Stimulated activated naive B cell treated with anti-CD40 and anti-IgM and Interleukin-4, amounts not matched to agents 10 μg/mL and 1 μg/mL and 100 μg/mL, for 72 hours (primary cell): Measurements from ENCODE around the gene NKD1.

ENCODE experiments used
- ATAC-seq, 2 donors: fragments of 150-1000 bp; cut with Tn5 transposase; replicated peaks; 2 replicates each; pipeline ENCODE4 v1.10.0; 2021; ENCODE audit warnings: moderate library complexity in 1 of 2
- DNase-seq: peaks from one replicate; pipeline ENCODE4 v3.0.0; 2021
- H3K27ac Mint-ChIP-seq: one replicate; pipeline ENCODE4 v1.8.0; 2022; ENCODE audit warnings: mild to moderate bottlenecking, mixed read lengths
- H3K27me3 Mint-ChIP-seq, 2 donors: one replicate each; pipeline ENCODE4 v1.8.0; 2022; ENCODE audit warnings: mixed read lengths in 2 of 2
- H3K36me3 Mint-ChIP-seq, 2 donors: one replicate each; pipeline ENCODE4 v1.8.0; 2022; ENCODE audit warnings: mixed read lengths in 2 of 2, mild to moderate bottlenecking in 1 of 2
- H3K4me1 Mint-ChIP-seq, 2 donors: one replicate each; pipeline ENCODE4 v1.8.0; 2022; ENCODE audit warnings: mixed read lengths in 2 of 2, mild to moderate bottlenecking in 1 of 2
- H3K4me3 Mint-ChIP-seq, 2 donors: one replicate each; pipeline ENCODE4 v1.8.0; 2022; ENCODE audit warnings: mild to moderate bottlenecking in 2 of 2, mixed read lengths in 2 of 2, moderate library complexity in 1 of 2
- H3K9me3 Mint-ChIP-seq, 2 donors: one replicate each; pipeline ENCODE4 v1.8.0; 2022; ENCODE audit warnings: mixed read lengths in 2 of 2, mild to moderate bottlenecking in 1 of 2

The NKD1 gene

GRCh38 chr16:50681021-50681885 lies 133.1 kb downstream of the NKD1 start, which contains the start of gene SNX20:
Gene SNX20, minus strand, starts transcription at chr16:50681312. Its CDS starts 3,786 bp downstream, at chr16:50677526.
- peaks cover 57 to 67% of the 10 kb centered on the region in 2 donors for H3K4me1 Mint-ChIP-seq
- DNase-seq (peak; percentile 68), ATAC-seq (peak; percentile 74 to 78)
- H3K9me3 Mint-ChIP-seq, result no peaks in the 10 kb centered on the region
- H3K27me3 Mint-ChIP-seq, result no peaks in the 10 kb centered on the region
- peak within 1 kb of the TSS; percentile 95 for H3K27ac Mint-ChIP-seq
- H3K4me3 Mint-ChIP-seq, result peak within 1 kb of the TSS; percentile 85
- peaks cover 16 to 29% of the 10 kb centered on the region in 2 donors for H3K36me3 Mint-ChIP-seq

DNA sequence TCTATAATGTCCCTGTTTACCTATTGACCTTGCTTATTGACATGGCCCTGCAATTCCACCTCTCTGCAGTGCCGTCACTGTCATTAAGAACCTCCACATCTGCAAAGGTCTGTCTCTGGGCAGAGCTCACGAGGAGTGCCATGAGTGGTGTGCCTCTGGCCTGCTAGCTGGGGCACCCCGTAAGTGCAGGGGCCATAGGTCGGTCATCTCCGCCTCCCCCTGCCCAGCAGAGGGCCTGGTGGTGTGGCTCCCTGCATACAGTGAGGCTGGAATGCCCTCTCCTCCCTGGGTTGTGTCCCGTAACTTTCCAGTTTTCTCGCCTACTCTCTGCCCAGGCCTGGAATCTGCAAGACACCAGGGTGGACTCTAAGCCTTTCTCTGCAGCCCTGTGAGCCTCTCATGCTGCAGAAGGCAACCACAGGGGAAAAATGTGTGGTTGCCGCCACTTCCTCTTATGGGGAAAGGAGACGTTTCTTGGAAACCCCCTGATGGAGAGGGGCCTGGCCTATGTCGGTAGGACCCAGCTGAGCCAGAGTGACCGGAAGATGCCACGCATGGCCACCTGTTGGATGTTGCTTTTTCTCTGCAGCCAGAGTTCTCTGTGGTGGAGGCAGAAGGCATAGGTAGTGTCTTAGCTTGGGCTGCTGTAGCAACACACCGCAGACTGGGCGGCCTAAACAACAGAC lies 135.6 kb downstream of the NKD1 start:
- peak; percentile 80 for DNase-seq
- peak overlapping the region; percentile 99 for H3K27ac Mint-ChIP-seq
- H3K4me1 Mint-ChIP-seq, result peaks cover 56 to 61% of the 10 kb centered on the region in 2 donors
- H3K4me3 Mint-ChIP-seq, result peak overlapping the region; percentile 65 to 72
- peaks cover 3 to 6% of the 10 kb centered on the region in 2 donors for H3K36me3 Mint-ChIP-seq
- H3K27me3 Mint-ChIP-seq, result no peaks in the 10 kb centered on the region
- peak; percentile 78 to 81 for ATAC-seq
- H3K9me3 Mint-ChIP-seq, result no peaks in the 10 kb centered on the region

- no peaks in the 10 kb centered on the region for H3K9me3 Mint-ChIP-seq
- DNase-seq, result no peak
- peaks cover 0 to 4% of the 10 kb centered on the region in 2 donors for H3K36me3 Mint-ChIP-seq
- H3K4me3 Mint-ChIP-seq, result peak overlapping the region; percentile 1 to 46
- peak; percentile 39 to 48 for ATAC-seq
- H3K27me3 Mint-ChIP-seq, result no peaks in the 10 kb centered on the region
- peaks cover 50 to 53% of the 10 kb centered on the region in 2 donors for H3K4me1 Mint-ChIP-seq
- peak overlapping the region; percentile 99 for H3K27ac Mint-ChIP-seq
Observed at GRCh38 chr16:50684823-50685461, 136.7 kb downstream of the NKD1 start.

GRCh38 chr16:50685462-50686063 lies 137.4 kb downstream of the NKD1 start:
- Mint-ChIP-seq H3K4me1 (peaks cover 43 to 50% of the 10 kb centered on the region in 2 donors), H3K4me3 (no peak overlapping the region), H3K9me3 (no peaks in the 10 kb centered on the region), H3K27ac (peak overlapping the region; percentile 99), H3K36me3 (no peaks in the 10 kb centered on the region), H3K27me3 (no peaks in the 10 kb centered on the region)
- no peak for ATAC-seq
- no peak for DNase-seq

- Mint-ChIP-seq H3K27me3 (peaks cover 5 to 9% of the 10 kb centered on the region in 2 donors), H3K4me3 (no peak overlapping the region), H3K9me3 (no peaks in the 10 kb centered on the region), H3K27ac (no peak overlapping the region), H3K4me1 (peaks cover 38 to 53% of the 10 kb centered on the region in 2 donors), H3K36me3 (peaks cover 1 to 3% of the 10 kb centered on the region in 2 donors)
- ATAC-seq (no peak), DNase-seq (no peak)
Observed at GRCh38 chr16:50688083-50688482, 139.9 kb downstream of the NKD1 start.

DNA sequence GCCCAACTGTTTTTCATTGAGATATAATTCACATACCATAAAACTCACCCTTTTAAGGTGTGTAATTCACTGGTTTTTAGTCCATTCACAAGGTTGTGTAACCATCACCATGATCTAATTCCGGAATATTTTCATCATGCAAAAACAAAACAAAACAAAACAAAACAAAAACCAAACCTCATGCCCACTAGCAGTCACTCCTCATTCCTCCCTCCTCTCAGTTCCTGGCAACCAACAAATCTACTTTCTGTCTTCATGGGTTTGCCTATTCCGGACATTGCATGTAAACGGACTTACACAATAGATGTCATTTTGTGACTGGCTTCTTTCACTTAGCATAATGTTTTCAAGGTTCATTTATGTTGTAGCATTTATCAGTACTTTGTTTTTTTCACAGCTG lies 140.7 kb downstream of the NKD1 start:
- no peak for ATAC-seq
- Mint-ChIP-seq H3K27me3 (peaks cover 6 to 9% of the 10 kb centered on the region in 2 donors), H3K9me3 (no peaks in the 10 kb centered on the region), H3K4me1 (peaks cover 33 to 47% of the 10 kb centered on the region in 2 donors), H3K36me3 (peaks cover 1 to 3% of the 10 kb centered on the region in 2 donors), H3K27ac (peak overlapping the region; percentile 75), H3K4me3 (no peak overlapping the region)
- DNase-seq, result no peak

GRCh38 chr16:50690177-50690576 lies 142.0 kb downstream of the NKD1 start:
- Mint-ChIP-seq H3K4me3 (no peak overlapping the region), H3K9me3 (no peaks in the 10 kb centered on the region), H3K36me3 (peaks cover 6 to 7% of the 10 kb centered on the region in 2 donors), H3K27me3 (peaks cover 9 to 14% of the 10 kb centered on the region in 2 donors), H3K27ac (no peak overlapping the region), H3K4me1 (peaks cover 33 to 46% of the 10 kb centered on the region in 2 donors)
- DNase-seq (no peak), ATAC-seq (no peak)

DNA sequence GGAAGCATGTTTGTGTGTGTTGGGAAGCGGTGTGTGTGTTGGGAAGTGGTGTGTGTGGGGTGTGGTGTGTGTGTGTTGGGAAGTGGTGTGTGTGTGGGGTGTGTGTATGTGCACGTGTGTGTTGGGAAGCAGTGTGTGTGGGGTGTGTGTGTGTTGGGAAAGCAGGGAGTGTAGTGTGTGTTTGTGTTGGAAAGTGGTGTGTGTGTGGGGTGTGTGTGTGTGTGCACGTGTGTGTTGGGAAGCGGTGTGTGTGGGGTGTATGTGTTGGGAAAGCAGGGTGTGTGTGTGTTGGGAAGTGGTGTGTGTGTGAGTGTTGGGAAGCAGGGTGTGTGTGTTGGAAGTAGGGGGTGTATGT lies 144.4 kb downstream of the NKD1 start:
- no peak overlapping the region for H3K27ac Mint-ChIP-seq
- ATAC-seq, result no peak
- H3K4me1 Mint-ChIP-seq, result peaks cover 50% of the 10 kb centered on the region in 2 donors
- no peak for DNase-seq
- peaks cover 9 to 14% of the 10 kb centered on the region in 2 donors for H3K27me3 Mint-ChIP-seq
- peak overlapping the region; percentile 83 to 85 for H3K4me3 Mint-ChIP-seq
- peaks cover 7 to 9% of the 10 kb centered on the region in 2 donors for H3K36me3 Mint-ChIP-seq
- H3K9me3 Mint-ChIP-seq, result no peaks in the 10 kb centered on the region

- H3K36me3 Mint-ChIP-seq, result peaks cover 7 to 9% of the 10 kb centered on the region in 2 donors
- peak within 1 kb of the TSS; percentile 87 for H3K27ac Mint-ChIP-seq
- no peaks in the 10 kb centered on the region for H3K9me3 Mint-ChIP-seq
- peak; percentile 20 to 33 for ATAC-seq
- H3K27me3 Mint-ChIP-seq, result peaks cover 9 to 14% of the 10 kb centered on the region in 2 donors
- peak within 1 kb of the TSS; percentile 83 to 85 for H3K4me3 Mint-ChIP-seq
- peaks cover 54 to 56% of the 10 kb centered on the region in 2 donors for H3K4me1 Mint-ChIP-seq
- no peak for DNase-seq
Observed at GRCh38 chr16:50692999-50693781, 145.0 kb downstream of the NKD1 start, which contains the start of gene NOD2. Gene NOD2, plus strand, starts transcription at chr16:50693606. Its CDS starts 5,890 bp downstream, at chr16:50699496.

GRCh38 chr16:50694206-50694605 lies 146.0 kb downstream of the NKD1 start:
- Mint-ChIP-seq H3K4me3 (peak overlapping the region; percentile 83 to 85), H3K27me3 (peaks cover 9 to 14% of the 10 kb centered on the region in 2 donors), H3K36me3 (peaks cover 9% of the 10 kb centered on the region in 2 donors), H3K4me1 (peaks cover 57 to 66% of the 10 kb centered on the region in 2 donors), H3K9me3 (no peaks in the 10 kb centered on the region), H3K27ac (peak overlapping the region; percentile 82)
- ATAC-seq (peak in 1 of 2 donors; percentile 31), DNase-seq (no peak)

DNA sequence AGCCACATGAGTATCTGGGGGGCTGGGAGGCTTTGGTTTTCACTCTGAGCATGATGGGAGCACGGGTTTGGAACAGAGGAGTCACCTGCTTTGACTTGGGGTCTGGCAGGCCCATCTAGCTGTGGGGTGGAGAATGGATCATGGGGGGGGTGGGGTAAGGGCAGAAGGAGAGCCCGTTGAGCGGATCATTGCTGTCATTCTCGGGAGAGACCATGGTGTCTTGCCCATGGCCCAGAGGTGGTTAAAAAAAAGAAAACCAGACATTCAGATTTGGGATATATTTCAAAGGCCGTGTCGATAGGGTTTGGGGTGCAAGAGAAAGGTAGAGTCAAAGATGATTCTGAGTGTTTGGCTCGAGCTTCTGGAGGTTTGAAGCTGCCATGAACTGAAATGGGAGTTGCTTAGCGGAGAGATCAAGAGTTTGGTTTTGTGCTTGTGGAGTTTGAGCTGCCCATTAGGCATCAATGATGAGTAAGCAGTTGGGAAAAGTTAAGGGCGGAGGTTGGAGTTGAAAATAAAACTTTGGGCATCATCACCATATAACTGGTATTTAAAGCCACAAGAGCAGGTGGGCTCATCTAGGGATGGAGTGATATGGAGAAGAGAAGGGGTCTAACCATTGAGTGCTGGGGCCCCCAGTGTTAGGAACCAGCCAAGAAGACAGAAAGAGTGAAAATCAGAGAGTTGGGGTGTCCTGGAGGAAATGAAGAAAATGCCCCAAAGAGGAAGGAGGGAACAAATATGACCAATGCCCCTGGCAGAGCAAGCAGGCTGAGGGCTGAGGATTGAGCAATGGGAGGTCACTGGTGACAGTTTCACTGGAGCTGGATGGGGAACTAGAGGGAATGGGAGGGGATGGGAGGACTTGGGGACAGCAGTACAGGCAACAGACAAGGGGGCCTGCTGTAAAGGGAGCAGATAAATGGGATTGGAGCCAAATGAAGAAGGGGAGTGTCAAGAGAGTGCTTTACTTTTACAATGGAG lies 147.1 kb downstream of the NKD1 start:
- no peaks in the 10 kb centered on the region for H3K9me3 Mint-ChIP-seq
- H3K27ac Mint-ChIP-seq, result peak overlapping the region; percentile 60
- H3K4me1 Mint-ChIP-seq, result peaks cover 65 to 77% of the 10 kb centered on the region in 2 donors

GRCh38 chr16:50696126-50696525 lies 147.9 kb downstream of the NKD1 start:
- H3K4me1 Mint-ChIP-seq, result peaks cover 64 to 86% of the 10 kb centered on the region in 2 donors
- H3K36me3 Mint-ChIP-seq, result peaks cover 10 to 16% of the 10 kb centered on the region in 2 donors
- no peak overlapping the region for H3K4me3 Mint-ChIP-seq
- peak overlapping the region; percentile 60 for H3K27ac Mint-ChIP-seq
- H3K9me3 Mint-ChIP-seq, result no peaks in the 10 kb centered on the region
- peaks cover 9 to 14% of the 10 kb centered on the region in 2 donors for H3K27me3 Mint-ChIP-seq
- ATAC-seq (no peak), DNase-seq (no peak)

More for the DNA sequence above, 147.1 kb downstream of the NKD1 start:
- ATAC-seq, result no peak
- DNase-seq, result no peak
- Mint-ChIP-seq H3K27me3 (peaks cover 9 to 14% of the 10 kb centered on the region in 2 donors), H3K36me3 (peaks cover 9 to 12% of the 10 kb centered on the region in 2 donors), H3K4me3 (peak overlapping the region in 1 of 2 donors; percentile 83)
